Posterior vena cava (tissue), 2 donors: ENCODE measurements around the gene STK39. TPM values are rescaled to one million over a fixed set of nuclear protein-coding genes. Genes with fewer than 3 reads are reported as not detected.

Experiments
- DNase-seq: peaks from one replicate; pipeline ENCODE4 v3.0.0-alpha.2; 2020; ENCODE audit warnings: low spot score
- intact Hi-C, 2 donors: fragments of 100-400 bp; cut with DNase I; formaldehyde crosslinking; loops; one replicate each; pipeline versions ENCODE4 v1.14.1 to v1.14.2; 2022 to 2023
- total RNA-seq, 2 donors: library from RNA; stranded (reverse); fragmentation: NEBNext Ultra II Directional; extraction: Animal tissue kit (Norgen Biotek cat#: 25700); gene quantifications; one replicate each; pipeline ENCODE4 v1.2.1, GENCODE V29; 2021
- donor health status: DM: yes; HTN: yes; CAD: no.
- donor health status: DM: yes; HTN: yes; CAD: no.

The STK39 gene
- total RNA-seq, 2 donors from 2014 or later = 16.3 to 20.2 TPM

- intact Hi-C loops = no loop called here
- DNase-seq = no peak
Observed at GRCh38 chr2:168169097-168169745, 78.2 kb downstream of the STK39 start.

- DNase-seq = no peak
- intact Hi-C loops = no loop called here
Observed at GRCh38 chr2:168167511-168168263, 79.7 kb downstream of the STK39 start.

GRCh38 chr2:168166902-168167510 lies 80.4 kb downstream of the STK39 start:
- no peak for DNase-seq
- intact Hi-C loops = no loop called here

GRCh38 chr2:168165985-168166901 lies 81.2 kb downstream of the STK39 start:
- intact Hi-C loops = no loop called here
- DNase-seq = no peak

GRCh38 chr2:168165397-168165796 lies 82.0 kb downstream of the STK39 start:
- DNase-seq = no peak
- intact Hi-C loops = no loop called here

- intact Hi-C loops = no loop called here
- DNase-seq = no peak
Observed at GRCh38 chr2:168160897-168161296, 86.5 kb downstream of the STK39 start.

- DNase-seq = no peak
- intact Hi-C loops = no loop called here
Observed at GRCh38 chr2:168159754-168160585, 87.4 kb downstream of the STK39 start.

- intact Hi-C loops = no loop called here
- no peak for DNase-seq
Observed at GRCh38 chr2:168158586-168158985, 88.8 kb downstream of the STK39 start.

- intact Hi-C loops = no loop called here
- DNase-seq = no peak
Observed at GRCh38 chr2:168157926-168158325, 89.5 kb downstream of the STK39 start.

- no peak for DNase-seq
- intact Hi-C loops = no loop called here
Observed at GRCh38 chr2:168157070-168157469, 90.3 kb downstream of the STK39 start.

- intact Hi-C loops = no loop called here
- no peak for DNase-seq
Observed at GRCh38 chr2:168156661-168157060, 90.7 kb downstream of the STK39 start.

- DNase-seq = no peak
- intact Hi-C loops = no loop called here
Observed at GRCh38 chr2:168155680-168156079, 91.7 kb downstream of the STK39 start.

- DNase-seq = no peak
- intact Hi-C loops = no loop called here
Observed at GRCh38 chr2:168155046-168155445, 92.3 kb downstream of the STK39 start.

GRCh38 chr2:168152902-168153530 lies 94.4 kb downstream of the STK39 start:
- intact Hi-C loops = no loop called here
- DNase-seq = no peak

GRCh38 chr2:168149986-168150385 lies 97.4 kb downstream of the STK39 start:
- intact Hi-C loops = no loop called here

GRCh38 chr2:168149150-168149974 lies 98.0 kb downstream of the STK39 start:
- no peak for DNase-seq
- intact Hi-C loops = no loop called here

More at GRCh38 chr2:168149986-168150385, 97.4 kb downstream of the STK39 start:
- no peak for DNase-seq
